ENCODE results near the gene MAP3K1.

- TF ChIP-seq POLR2AphosphoS5 (IDR thresholded peaks at IDR 0.05; ENCODE audit: borderline replicate concordance, low read depth, low read length) (no peak), EZH2 (IDR thresholded peaks at IDR 0.05) (no peak)
Measured at GRCh38 chr5:56873056-56873455, 57.7 kb downstream of the MAP3K1 start.
